ENCODE measurements around the gene ARHGAP12.

Gene ARHGAP12

GRCh38 chr10:31949266-31949665 is 20.6 kb upstream of the ARHGAP12 start:
- no peak for DNase-seq (ENCODE audit: low read depth)

- no peak for DNase-seq (ENCODE audit: low read depth)
Measured at GRCh38 chr10:31948021-31948420, 19.4 kb upstream of the ARHGAP12 start.

DNA sequence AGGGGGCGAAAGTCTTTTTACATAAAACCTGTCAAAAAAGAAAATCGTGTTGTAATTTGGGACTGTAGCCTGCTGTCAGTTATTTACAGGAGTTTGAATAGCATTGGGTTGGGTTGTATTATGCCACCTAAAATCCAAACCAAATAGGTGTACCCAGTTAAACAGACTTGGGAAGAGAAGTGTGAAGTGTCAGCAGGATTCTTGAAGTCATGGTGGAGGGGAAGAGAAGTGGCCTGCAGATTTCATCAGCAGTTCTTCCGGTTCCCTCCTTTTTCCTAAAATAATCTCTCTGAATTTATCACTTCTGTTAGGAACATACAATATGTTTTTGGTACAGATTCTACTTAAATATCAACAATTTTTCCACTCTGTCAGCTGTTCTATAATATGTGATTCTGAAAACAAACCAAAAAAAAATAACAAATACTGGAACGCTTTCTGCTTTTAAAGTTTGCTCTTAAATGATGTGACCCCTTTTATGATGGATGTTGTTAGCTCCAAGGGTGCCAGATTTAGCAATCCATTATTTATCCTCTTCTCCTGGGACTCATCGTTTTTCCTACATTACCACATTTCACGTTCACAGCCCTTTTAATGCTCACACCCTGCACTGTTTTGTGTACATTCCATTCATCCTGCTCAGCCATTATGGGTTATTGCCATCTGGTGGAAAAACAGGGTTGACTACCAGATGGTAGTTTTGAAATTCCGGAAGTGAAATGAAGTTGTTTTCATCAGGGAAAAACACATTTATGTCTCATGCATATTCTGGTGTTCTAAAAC is 18.7 kb upstream of the ARHGAP12 start:
- peak; percentile 95 for DNase-seq (ENCODE audit: low read depth)

- no peak for DNase-seq (ENCODE audit: low read depth)
Measured at GRCh38 chr10:31945392-31945791, 16.8 kb upstream of the ARHGAP12 start.

GRCh38 chr10:31944071-31944433 is 15.4 kb upstream of the ARHGAP12 start:
- no peak for DNase-seq (ENCODE audit: low read depth)

- DNase-seq (ENCODE audit: low read depth) = no peak
Measured at GRCh38 chr10:31942892-31943291, 14.3 kb upstream of the ARHGAP12 start.

- DNase-seq (ENCODE audit: low read depth) = no peak
Measured at GRCh38 chr10:31942435-31942834, 13.8 kb upstream of the ARHGAP12 start.

GRCh38 chr10:31940839-31941653 is 12.4 kb upstream of the ARHGAP12 start:
- DNase-seq (ENCODE audit: low read depth) = peak; percentile 94

GRCh38 chr10:31939797-31940708 is 11.4 kb upstream of the ARHGAP12 start:
- no peak for DNase-seq (ENCODE audit: low read depth)

DNA sequence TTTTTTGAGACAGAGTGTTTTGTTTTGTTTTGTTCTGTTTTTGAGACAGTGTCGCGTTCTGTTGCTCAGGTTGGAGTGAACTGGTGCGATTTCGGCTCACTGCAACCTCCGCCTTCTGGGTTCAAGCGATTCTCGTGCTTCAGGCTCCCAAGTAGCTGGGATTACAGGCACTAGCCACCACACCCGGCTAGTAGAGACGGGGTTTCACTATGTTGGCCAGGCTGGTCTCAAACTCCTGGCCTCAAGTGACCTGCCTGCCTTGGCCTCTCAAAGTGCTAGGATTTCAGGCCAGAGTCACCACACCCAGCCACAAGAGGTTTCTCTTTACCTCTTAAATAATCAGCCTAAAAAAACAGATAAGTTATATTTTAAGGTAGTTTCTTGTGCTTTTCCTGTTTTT is 8.7 kb upstream of the ARHGAP12 start:
- DNase-seq (ENCODE audit: low read depth) = no peak

DNA sequence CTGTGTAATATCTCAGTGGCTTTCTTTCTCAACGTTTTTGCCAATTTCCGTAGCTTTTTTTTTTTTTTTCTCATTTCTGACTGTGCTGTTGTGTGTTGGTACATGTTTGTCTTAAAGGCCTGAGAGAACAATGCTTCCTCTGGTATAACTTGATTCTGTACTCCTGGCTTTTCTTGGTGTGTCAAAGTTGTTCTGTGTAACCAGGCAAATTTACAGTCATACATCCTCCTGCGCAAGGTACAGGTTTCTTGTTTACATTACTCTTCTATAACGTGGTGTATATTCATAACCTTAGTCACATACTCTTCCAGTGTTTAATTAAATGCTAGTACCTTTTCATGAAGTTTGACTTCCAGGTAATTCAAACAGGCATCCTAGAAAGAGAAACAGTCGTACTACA is 8.3 kb upstream of the ARHGAP12 start:
- DNase-seq (ENCODE audit: low read depth) = no peak

- no peak for DNase-seq (ENCODE audit: low read depth)
Measured at GRCh38 chr10:31936086-31936485, 7.5 kb upstream of the ARHGAP12 start.

- DNase-seq (ENCODE audit: low read depth) = no peak
Measured at GRCh38 chr10:31935678-31936077, 7.0 kb upstream of the ARHGAP12 start.

DNA sequence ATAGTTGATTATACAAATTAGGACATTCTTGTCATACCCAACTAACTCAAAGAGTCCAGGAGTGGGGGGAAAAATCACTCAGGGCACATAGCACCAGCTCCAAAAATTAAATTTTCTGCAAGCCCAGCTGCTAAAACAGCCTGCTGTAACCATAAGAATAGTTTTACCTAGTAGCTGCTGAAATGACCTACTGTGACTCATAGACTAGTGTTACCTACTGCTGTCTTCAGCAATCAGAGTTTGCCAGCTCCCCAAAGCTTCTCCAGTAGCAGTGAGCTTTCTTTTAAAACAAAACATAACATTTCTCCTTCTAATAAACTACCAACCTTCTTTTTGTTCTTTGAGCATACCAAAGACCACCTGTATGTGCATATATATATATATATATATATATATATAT is 4.2 kb upstream of the ARHGAP12 start:
- DNase-seq (ENCODE audit: low read depth) = no peak

GRCh38 chr10:31930856-31931255 is 2.2 kb upstream of the ARHGAP12 start:
- no peak for DNase-seq (ENCODE audit: low read depth)

DNA sequence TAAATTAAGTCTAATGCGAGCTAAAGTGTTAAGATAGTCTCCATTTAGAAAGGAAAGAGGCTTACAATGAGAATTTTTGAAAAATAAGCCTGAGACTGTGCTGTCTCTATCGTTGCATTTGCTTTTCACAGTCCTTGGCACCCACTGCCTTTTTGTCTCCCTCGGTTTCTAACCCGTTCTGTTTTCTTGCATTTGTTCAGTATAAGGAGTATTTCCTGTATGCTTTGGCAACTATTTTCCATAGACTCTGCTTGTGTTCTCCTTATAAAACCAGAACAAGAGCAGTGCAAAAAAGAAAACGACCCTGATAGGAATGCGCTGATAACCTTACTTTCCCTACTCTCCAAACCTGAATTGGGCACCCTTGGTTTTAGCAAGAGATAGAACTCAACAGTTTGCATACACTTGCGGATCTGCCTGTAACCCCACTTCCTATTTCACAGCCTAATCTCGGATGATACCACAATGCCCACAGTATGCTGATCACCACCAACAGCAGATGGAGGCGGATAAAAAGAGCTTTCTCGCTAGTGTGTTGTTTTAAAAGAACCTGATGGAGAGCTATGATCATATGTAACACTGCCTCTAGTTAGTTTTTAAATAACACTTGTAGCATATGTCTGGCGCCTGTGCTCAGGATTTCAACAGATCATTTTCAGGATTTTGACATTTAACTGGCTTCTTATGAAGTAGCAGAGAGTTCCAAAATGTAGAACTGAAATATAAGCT is 1.6 kb upstream of the ARHGAP12 start:
- no peak for DNase-seq (ENCODE audit: low read depth)

GRCh38 chr10:31929261-31930022 is 811 bp upstream of the ARHGAP12 start:
- DNase-seq (ENCODE audit: low read depth) = no peak

- no peak for DNase-seq (ENCODE audit: low read depth)
Measured at GRCh38 chr10:31927884-31928548, 615 bp downstream of the ARHGAP12 start.

- DNase-seq (ENCODE audit: low read depth) = no peak
Measured at GRCh38 chr10:31927565-31927883, 1.1 kb downstream of the ARHGAP12 start.

GRCh38 chr10:31926765-31927564 is 1.7 kb downstream of the ARHGAP12 start:
- no peak for DNase-seq (ENCODE audit: low read depth)

Data from GM04504 (cell line).